ENCODE data around the gene CAPRIN1.

CAPRIN1 gene

DNA sequence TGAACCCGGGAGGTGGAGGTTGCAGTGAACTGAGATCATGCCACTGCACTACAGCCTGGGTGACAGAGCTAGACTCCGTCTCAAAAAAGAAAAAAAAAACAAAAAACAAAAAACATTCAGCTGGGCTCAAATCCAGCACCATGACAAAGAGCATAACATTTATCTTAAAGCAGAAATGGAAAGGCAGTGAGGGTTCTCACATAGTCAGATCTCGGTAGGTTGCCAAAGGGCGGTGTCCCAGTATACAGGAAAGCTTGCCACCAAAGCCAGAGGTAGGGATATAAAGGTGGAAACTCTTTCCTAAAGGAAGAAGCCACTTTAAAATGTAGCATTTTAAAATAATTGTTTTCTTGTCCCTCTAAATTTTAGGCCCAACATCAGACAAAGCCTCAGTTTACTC is 22.4 kb upstream of the CAPRIN1 start:
- DNase-seq = no peak
- no peak for TF ChIP-seq CTCF (IDR thresholded peaks at IDR 0.05)
- peaks cover 5% of the 10 kb centered on the region for H3K4me1 Mint-ChIP-seq
- no peaks in the 10 kb centered on the region for H3K9me3 Mint-ChIP-seq
- no peak overlapping the region for H3K27ac Mint-ChIP-seq
- no peaks in the 10 kb centered on the region for H3K36me3 Mint-ChIP-seq (ENCODE audit: low read depth)
- peaks cover 3% of the 10 kb centered on the region for H3K27me3 Mint-ChIP-seq (ENCODE audit: low read depth, poor library complexity)
- no peak overlapping the region for H3K4me3 Mint-ChIP-seq

GRCh38 chr11:34030382-34030781 is 21.1 kb upstream of the CAPRIN1 start:
- no peaks in the 10 kb centered on the region for H3K36me3 Mint-ChIP-seq (ENCODE audit: low read depth)
- H3K9me3 Mint-ChIP-seq = no peaks in the 10 kb centered on the region
- no peak overlapping the region for H3K4me3 Mint-ChIP-seq
- H3K27me3 Mint-ChIP-seq (ENCODE audit: low read depth, poor library complexity) = peaks cover 3% of the 10 kb centered on the region
- peaks cover 5% of the 10 kb centered on the region for H3K4me1 Mint-ChIP-seq
- DNase-seq = no peak
- H3K27ac Mint-ChIP-seq = no peak overlapping the region
- TF ChIP-seq CTCF (IDR thresholded peaks at IDR 0.05) = no peak

GRCh38 chr11:34033399-34033798 is 18.1 kb upstream of the CAPRIN1 start:
- DNase-seq = no peak
- Mint-ChIP-seq H3K9me3 (no peaks in the 10 kb centered on the region), H3K27ac (no peak overlapping the region), H3K4me3 (no peak overlapping the region), H3K27me3 (ENCODE audit: low read depth, poor library complexity) (peaks cover 7% of the 10 kb centered on the region), H3K36me3 (ENCODE audit: low read depth) (no peaks in the 10 kb centered on the region), H3K4me1 (no peaks in the 10 kb centered on the region)
- TF ChIP-seq CTCF (IDR thresholded peaks at IDR 0.05) = no peak

DNA sequence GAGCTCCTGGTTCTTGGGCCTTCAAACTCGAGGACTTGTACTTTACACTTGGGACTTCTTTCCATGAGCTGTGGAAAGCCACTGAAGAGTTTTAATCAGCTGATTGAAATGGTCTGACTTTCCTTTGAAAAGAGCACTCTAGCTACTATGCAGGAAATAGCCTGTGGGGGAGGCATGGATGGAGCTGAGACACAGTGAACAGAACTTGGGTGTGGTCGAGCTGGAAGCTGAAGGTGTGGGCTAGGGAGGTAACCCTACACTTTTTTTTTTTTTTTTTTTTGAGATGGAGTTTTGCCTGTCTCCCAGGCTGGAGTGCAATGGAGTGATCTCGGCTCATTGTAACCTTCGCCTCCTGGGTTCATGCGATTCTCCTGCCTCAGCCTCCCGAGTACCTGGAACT is 17.5 kb upstream of the CAPRIN1 start:
- TF ChIP-seq CTCF (IDR thresholded peaks at IDR 0.05) = no peak
- Mint-ChIP-seq H3K27ac (no peak overlapping the region), H3K4me1 (no peaks in the 10 kb centered on the region), H3K36me3 (ENCODE audit: low read depth) (no peaks in the 10 kb centered on the region), H3K27me3 (ENCODE audit: low read depth, poor library complexity) (peaks cover 7% of the 10 kb centered on the region), H3K9me3 (no peaks in the 10 kb centered on the region), H3K4me3 (no peak overlapping the region)
- DNase-seq = no peak

- H3K27me3 Mint-ChIP-seq (ENCODE audit: low read depth, poor library complexity) = peaks cover 7% of the 10 kb centered on the region
- H3K36me3 Mint-ChIP-seq (ENCODE audit: low read depth) = no peaks in the 10 kb centered on the region
- no peaks in the 10 kb centered on the region for H3K4me1 Mint-ChIP-seq
- H3K4me3 Mint-ChIP-seq = no peak overlapping the region
- no peaks in the 10 kb centered on the region for H3K9me3 Mint-ChIP-seq
- no peak for DNase-seq
- TF ChIP-seq CTCF (IDR thresholded peaks at IDR 0.05) = no peak
- no peak overlapping the region for H3K27ac Mint-ChIP-seq
Measured at GRCh38 chr11:34036456-34036855, 15.1 kb upstream of the CAPRIN1 start.

DNA sequence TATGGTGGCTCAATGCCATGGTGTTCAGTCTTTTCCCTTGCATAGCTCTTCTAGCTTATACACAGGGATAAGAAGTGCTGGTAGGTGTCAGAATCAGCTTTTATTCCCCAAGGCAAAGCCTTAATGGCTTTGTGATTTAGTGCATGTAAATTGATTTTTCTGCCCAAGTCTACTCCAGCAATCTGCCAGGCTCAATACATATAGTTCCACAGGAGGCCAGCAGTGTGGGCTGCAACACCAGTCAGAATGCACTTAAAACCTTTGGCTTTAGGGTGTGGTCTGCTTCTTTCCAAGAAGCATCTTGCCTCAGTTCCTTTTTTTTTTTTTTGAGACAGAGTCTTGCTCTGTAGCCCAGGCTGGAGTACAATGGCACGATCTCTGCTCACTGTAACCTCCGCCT is 14.5 kb upstream of the CAPRIN1 start:
- Mint-ChIP-seq H3K9me3 (no peaks in the 10 kb centered on the region), H3K36me3 (ENCODE audit: low read depth) (no peaks in the 10 kb centered on the region), H3K27ac (no peak overlapping the region), H3K4me1 (no peaks in the 10 kb centered on the region), H3K27me3 (ENCODE audit: low read depth, poor library complexity) (peaks cover 3% of the 10 kb centered on the region), H3K4me3 (no peak overlapping the region)
- no peak for DNase-seq
- TF ChIP-seq CTCF (IDR thresholded peaks at IDR 0.05) = no peak
